GM19193 (cell line): ENCODE data around the gene HDAC10.

Experiments
- POLR2A ChIP-seq: IDR thresholded peaks from 4 replicates; pipeline ENCODE4 v1.6.1; 2011; ENCODE audit not compliant: insufficient read depth, insufficient read length; ENCODE audit errors: extremely low read depth

The HDAC10 gene

GRCh38 chr22:50199829-50200460 is 51.1 kb downstream of the HDAC10 start:
- peak; percentile 24 for TF ChIP-seq POLR2A

DNA sequence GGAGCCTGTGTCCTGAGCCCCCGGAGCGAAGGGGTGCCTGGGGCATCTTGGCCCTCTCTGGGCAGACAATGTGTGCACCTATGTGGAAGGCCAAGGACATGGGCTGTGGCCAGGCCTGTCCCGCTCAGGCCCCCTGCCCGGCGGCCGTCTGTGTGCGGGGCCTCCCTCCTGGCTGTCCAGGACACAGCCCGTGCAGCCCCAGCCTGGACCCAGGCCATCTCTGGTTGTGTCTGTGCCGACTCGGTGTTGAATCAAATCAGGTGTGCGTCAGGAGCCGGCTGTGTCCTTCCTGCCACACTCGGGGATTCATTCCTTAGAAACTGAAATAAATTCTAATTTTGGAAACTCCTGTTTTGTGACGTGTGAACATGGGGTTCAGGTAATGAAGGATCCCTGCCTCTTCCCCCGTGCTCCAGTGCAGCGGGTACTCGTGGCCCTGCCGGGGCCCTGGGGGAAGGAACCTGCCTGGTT is 51.8 kb downstream of the HDAC10 start:
- no peak for TF ChIP-seq POLR2A

- TF ChIP-seq POLR2A: no peak
Measured at GRCh38 chr22:50198624-50199017, 52.4 kb downstream of the HDAC10 start.

GRCh38 chr22:50197856-50198623 is 53.0 kb downstream of the HDAC10 start:
- no peak for TF ChIP-seq POLR2A

DNA sequence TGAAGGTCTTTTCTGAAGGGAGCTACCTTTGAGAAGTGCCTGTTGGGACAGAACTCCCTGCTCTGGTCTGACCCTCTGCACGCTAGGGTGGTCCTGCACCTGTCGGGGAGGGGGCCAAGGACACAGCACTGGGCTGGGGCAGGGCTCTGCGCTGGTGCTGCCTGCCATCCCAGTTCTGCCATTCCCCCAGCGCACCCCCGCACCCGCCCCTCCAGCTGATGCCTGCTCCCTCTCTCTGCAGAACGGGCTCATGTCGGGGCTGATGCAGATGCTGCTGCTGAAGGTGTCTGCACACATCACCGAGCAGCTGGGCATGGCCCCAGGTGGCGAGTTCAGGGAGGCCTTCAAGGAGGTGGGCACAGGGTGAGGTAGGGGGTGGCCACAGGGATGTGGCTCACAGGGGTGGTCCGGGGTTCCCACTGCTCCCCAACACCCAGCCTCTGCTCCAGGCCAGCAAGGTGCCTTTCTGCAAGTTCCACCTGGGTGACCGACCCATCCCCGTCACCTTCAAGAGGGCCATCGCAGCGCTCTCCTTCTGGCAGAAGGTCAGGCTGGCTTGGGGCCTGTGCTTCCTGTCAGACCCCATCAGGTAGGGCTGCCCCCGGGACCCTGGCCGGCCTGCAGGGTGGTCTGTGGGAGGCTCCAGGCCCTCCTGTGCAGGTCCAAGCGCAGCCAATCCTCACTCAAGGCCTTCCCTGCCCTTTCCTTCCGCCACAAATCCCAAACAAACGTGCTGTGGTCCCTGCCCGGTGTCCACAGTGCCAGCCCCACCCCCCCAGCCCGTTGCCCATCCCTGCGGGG is 53.9 kb downstream of the HDAC10 start:
- TF ChIP-seq POLR2A: no peak

DNA sequence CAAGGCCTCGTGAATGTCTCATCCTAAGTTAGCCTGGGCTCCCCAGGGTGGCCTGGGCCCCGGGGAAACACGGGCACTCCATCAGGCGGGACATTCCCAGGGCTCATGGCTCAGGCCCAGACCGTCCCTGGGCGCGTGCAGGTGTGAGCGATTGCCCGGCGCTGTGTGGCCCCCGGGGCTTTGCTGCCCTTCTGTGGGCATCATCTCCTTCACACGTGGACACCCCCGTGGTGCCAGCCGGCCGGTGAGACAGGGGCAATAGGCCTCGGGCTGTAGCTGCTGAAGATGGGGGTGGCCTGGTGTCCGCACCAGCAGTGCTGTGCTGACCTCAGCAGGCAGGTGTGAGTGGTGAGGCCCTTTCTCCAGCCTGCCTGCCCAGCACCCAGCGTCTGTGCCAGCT is 54.8 kb downstream of the HDAC10 start:
- no peak for TF ChIP-seq POLR2A
